Testis (tissue), 2 donors: ENCODE data around the gene TOE1.
"Not testable (repeated sequence)": the region's sequence is repeated elsewhere in the genome, so short reads cannot be mapped to it uniquely, and the experiment has no call there.

ENCODE experiments used
- CTCF ChIP-seq, 3 experiments: fragments of 450-650 bp in 2 of 3; fragments of 200-600 bp in 1 of 3; sonication (generic) in 1 of 3; IDR thresholded peaks; one replicate each; pipeline ENCODE4 v1.5.1; 2016 to 2019; ENCODE audit warnings: antibody characterized with exemption in 3 of 3, mild to moderate bottlenecking in 2 of 3, moderate library complexity in 1 of 3
- POLR2A ChIP-seq: fragments of 450-650 bp; IDR thresholded peaks from one replicate; pipeline ENCODE4 v1.6.1; 2017; ENCODE audit warnings: antibody characterized with exemption, mild to moderate bottlenecking, moderate library complexity

- TF ChIP-seq CTCF (IDR thresholded peaks at IDR 0.05); POLR2A: not testable (repeated sequence)
These were observed 49.0 kb upstream of the TOE1 start for GRCh38 chr1:45291002-45291401.
